Measurements from ENCODE around the gene DYNLT4. TPM values are rescaled to one million over a fixed set of nuclear protein-coding genes. Genes with fewer than 3 reads are reported as not detected.

The DYNLT4 gene
- total and polyA plus RNA-seq, 2 of the 13 experiments (the other 11 are each of a cell fraction or from before 2014, with no cell fraction given), result 0.77 TPM; not detected in 1

DNA sequence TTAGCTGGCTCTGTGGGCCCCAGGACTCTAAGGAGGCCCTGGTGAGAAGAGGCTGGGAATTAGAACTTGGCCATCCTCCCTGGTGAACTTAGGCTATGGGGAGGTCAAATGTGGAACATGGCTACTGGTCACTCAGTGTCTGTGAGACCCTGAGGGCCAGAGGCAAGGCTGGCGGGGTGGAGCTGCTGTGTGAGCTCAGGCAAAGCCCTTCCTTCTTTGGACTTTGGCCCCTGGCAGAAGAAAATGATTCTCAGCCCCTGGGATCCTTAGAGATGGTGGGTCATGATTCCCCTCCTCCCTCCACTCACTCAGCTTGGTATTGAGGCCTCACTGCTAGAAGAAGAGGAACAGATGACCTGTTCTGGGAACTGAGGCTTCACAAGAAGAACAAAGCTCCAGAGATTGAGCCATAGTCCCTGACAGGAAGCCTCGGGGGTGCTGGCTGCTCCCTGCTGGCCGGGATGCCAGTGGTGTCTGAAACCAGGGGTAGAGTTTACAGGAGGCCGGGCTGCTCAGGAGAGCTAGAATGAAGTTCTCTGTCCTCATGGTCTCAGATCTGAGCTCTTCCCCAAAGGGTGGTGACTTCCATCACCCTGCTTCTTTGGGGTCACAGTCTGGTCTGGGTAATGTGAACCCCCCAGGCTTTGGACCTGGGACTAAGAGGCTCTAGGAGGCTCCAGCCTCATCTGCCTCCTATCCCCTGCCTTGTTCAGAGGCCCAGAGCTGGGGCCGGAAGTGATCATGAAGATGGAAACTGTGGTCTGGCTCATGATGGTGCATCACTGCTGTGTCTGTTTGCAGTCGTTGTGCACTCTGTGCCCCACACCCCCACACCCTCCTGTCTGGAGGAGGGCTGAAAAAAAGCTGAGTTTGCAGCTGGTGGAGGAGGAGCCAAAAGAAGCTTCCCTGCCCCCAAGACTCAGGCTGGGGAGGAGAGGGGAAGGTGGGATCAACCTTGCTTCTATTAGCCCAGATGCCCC, 2.1 kb upstream of the DYNLT4 start (continued):
- TF ChIP-seq, protein P1, sequence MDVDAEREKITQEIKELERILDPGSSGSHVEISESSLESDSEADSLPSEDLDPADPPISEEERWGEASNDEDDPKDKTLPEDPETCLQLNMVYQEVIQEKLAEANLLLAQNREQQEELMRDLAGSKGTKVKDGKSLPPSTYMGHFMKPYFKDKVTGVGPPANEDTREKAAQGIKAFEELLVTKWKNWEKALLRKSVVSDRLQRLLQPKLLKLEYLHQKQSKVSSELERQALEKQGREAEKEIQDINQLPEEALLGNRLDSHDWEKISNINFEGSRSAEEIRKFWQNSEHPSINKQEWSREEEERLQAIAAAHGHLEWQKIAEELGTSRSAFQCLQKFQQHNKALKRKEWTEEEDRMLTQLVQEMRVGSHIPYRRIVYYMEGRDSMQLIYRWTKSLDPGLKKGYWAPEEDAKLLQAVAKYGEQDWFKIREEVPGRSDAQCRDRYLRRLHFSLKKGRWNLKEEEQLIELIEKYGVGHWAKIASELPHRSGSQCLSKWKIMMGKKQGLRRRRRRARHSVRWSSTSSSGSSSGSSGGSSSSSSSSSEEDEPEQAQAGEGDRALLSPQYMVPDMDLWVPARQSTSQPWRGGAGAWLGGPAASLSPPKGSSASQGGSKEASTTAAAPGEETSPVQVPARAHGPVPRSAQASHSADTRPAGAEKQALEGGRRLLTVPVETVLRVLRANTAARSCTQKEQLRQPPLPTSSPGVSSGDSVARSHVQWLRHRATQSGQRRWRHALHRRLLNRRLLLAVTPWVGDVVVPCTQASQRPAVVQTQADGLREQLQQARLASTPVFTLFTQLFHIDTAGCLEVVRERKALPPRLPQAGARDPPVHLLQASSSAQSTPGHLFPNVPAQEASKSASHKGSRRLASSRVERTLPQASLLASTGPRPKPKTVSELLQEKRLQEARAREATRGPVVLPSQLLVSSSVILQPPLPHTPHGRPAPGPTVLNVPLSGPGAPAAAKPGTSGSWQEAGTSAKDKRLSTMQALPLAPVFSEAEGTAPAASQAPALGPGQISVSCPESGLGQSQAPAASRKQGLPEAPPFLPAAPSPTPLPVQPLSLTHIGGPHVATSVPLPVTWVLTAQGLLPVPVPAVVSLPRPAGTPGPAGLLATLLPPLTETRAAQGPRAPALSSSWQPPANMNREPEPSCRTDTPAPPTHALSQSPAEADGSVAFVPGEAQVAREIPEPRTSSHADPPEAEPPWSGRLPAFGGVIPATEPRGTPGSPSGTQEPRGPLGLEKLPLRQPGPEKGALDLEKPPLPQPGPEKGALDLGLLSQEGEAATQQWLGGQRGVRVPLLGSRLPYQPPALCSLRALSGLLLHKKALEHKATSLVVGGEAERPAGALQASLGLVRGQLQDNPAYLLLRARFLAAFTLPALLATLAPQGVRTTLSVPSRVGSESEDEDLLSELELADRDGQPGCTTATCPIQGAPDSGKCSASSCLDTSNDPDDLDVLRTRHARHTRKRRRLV (CRISPR knock-in tag; IDR thresholded peaks at IDR 0.05), result peak; percentile 79
- TF ChIP-seq CAMTA2 (CRISPR knock-in tag; IDR thresholded peaks at IDR 0.05; ENCODE audit: borderline replicate concordance) (no peak), FOXO1 (CRISPR knock-in tag; IDR thresholded peaks at IDR 0.05) (no peak), NCOA1 (CRISPR knock-in tag; IDR thresholded peaks at IDR 0.05) (0 out of 2 replicates have a peak, but pooled peaks have one; percentile 51), SIX4 (CRISPR knock-in tag; IDR thresholded peaks at IDR 0.05) (no peak), ZGPAT (CRISPR knock-in tag; IDR thresholded peaks at IDR 0.05) (0 out of 2 replicates have a peak, but pooled peaks have one; percentile 15), ZNF484 (CRISPR knock-in tag; IDR thresholded peaks at IDR 0.05; ENCODE audit: borderline replicate concordance, low read depth) (no peak), ZNF296 (CRISPR knock-in tag; conservative IDR thresholded peaks at IDR 0.05) (0 out of 2 replicates have a peak, but pooled peaks have one; percentile 45), ZXDC (CRISPR knock-in tag; IDR thresholded peaks at IDR 0.05) (no peak), MYNN (CRISPR knock-in tag; IDR thresholded peaks at IDR 0.05; ENCODE audit: low read depth) (no peak), ZSCAN20 (CRISPR knock-in tag; IDR thresholded peaks at IDR 0.05; ENCODE audit: borderline replicate concordance) (no peak), NFE2 (CRISPR knock-in tag; IDR thresholded peaks at IDR 0.05) (no peak), NR2F1 (CRISPR knock-in tag; IDR thresholded peaks at IDR 0.05) (no peak)
